Endothelial cell of umbilical vein (primary cell): ENCODE results near the gene PRPF40A. TPM values are rescaled to one million over a fixed set of nuclear protein-coding genes. Genes with fewer than 3 reads are reported as not detected.

Source experiments
- BruUV-seq: library from RNA; stranded (reverse); fragments of 400-500 nt; replicated peaks from 2 replicates; lab custom pipeline; 2021; lab: Mats Ljungman, UMichigan
- CTCF ChIA-PET: fragments of 300-600, 350-600 bp; sonication (Branson Sonifier 250); formaldehyde crosslinking; loops from one replicate; lab custom pipeline; 2021; ENCODE audit warnings: antibody characterized with exemption, inconsistent platforms; lab: Charles Lee
- POLR2A ChIA-PET: fragments of 300-600, 350-600 bp; sonication (Branson Sonifier 250); formaldehyde crosslinking; loops from one replicate; lab custom pipeline; 2021; ENCODE audit warnings: antibody characterized with exemption, inconsistent platforms; lab: Charles Lee
- DNase-seq: peaks from one replicate; pipeline ENCODE4 v3.0.0-alpha.2; 2011; ENCODE audit warnings: low read depth, low spot score
- FAIRE-seq: peaks from 2 replicates; lab custom pipeline; 2011; peaks lifted over from hg19 to GRCh38; lab: Jason Lieb, UNC
- H2AFZ ChIP-seq: 2 replicates; pipeline ENCODE4 v1.6.0; 2012; ENCODE audit warnings: low read depth, low read length, control low read depth, inconsistent platforms
- H3K27ac ChIP-seq: 2 replicates; pipeline ENCODE4 v1.5.1; 2011; ENCODE audit warnings: low read depth, mild to moderate bottlenecking, control low read depth, low read length, moderate library complexity; ENCODE audit not compliant: insufficient read depth
- H3K27me3 ChIP-seq, 2 experiments: 2 replicates each; pipeline versions ENCODE4 v1.6.0 to v1.6.1; 2011; ENCODE audit warnings: low read length in 2 of 2, mixed read lengths in 1 of 2; ENCODE audit not compliant: control insufficient read depth in 2 of 2, insufficient read depth in 2 of 2
- H3K36me3 ChIP-seq, 2 experiments: 2 replicates in 1 of 2; 3 replicates in 1 of 2; pipeline ENCODE4 v1.5.1; 2011; ENCODE audit warnings: low read length in 2 of 2, mild to moderate bottlenecking in 1 of 2, moderate library complexity in 1 of 2; ENCODE audit not compliant: control insufficient read depth in 2 of 2, insufficient read depth in 2 of 2; ENCODE audit errors: extremely low read depth in 1 of 2
- H3K4me1 ChIP-seq: 3 replicates; pipeline ENCODE4 v1.5.1; 2011; ENCODE audit warnings: mild to moderate bottlenecking, low read length; ENCODE audit not compliant: control insufficient read depth, insufficient read depth; ENCODE audit errors: extremely low read depth
- H3K4me2 ChIP-seq: 2 replicates; pipeline ENCODE4 v1.6.1; 2011; ENCODE audit warnings: low read length, control low read depth, mixed read lengths; ENCODE audit not compliant: insufficient read depth
- H3K4me3 ChIP-seq, 3 experiments: fragments of 200-600 bp in 1 of 3; sonication (generic), shearing (Covaris generic) in 1 of 3; replicated peaks in 1 of 3; 2 replicates each; pipeline ENCODE4 v1.5.1; 2011 to 2016; ENCODE audit warnings: control low read depth in 3 of 3, low read length in 3 of 3, mild to moderate bottlenecking in 2 of 3, inconsistent platforms in 1 of 3, low read depth in 1 of 3, moderate library complexity in 1 of 3; ENCODE audit not compliant: insufficient read depth in 1 of 3
- H3K79me2 ChIP-seq: 2 replicates; pipeline ENCODE4 v1.6.0; 2012; ENCODE audit warnings: low read length, inconsistent platforms; ENCODE audit not compliant: control insufficient read depth, insufficient read depth
- H3K9ac ChIP-seq: replicated peaks from 2 replicates; pipeline ENCODE3; 2011; ENCODE audit warnings: low read length, control low read depth; ENCODE audit not compliant: insufficient read depth; ENCODE audit errors: extremely low read depth
- H3K9me1 ChIP-seq: replicated peaks from 3 replicates; pipeline ENCODE4 v1.6.0; 2011; ENCODE audit warnings: mild to moderate bottlenecking, low read length; ENCODE audit not compliant: control insufficient read depth, insufficient read depth; ENCODE audit errors: extremely low read depth
- H3K9me3 ChIP-seq: replicated peaks from 2 replicates; pipeline ENCODE4 v1.5.1; 2012; ENCODE audit warnings: low read length, inconsistent platforms; ENCODE audit not compliant: control insufficient read depth, insufficient read depth
- H4K20me1 ChIP-seq: replicated peaks from 2 replicates; pipeline ENCODE3; 2011; ENCODE audit warnings: mild to moderate bottlenecking, low read length; ENCODE audit not compliant: control insufficient read depth, insufficient read depth; ENCODE audit errors: extremely low read depth
- EZH2 ChIP-seq: IDR thresholded peaks from 2 replicates; pipeline ENCODE4 v1.6.1; 2012; ENCODE audit warnings: borderline replicate concordance, low read depth, mild to moderate bottlenecking, moderate library complexity, low read length, inconsistent platforms; ENCODE audit not compliant: severe bottlenecking
- FOS ChIP-seq: IDR thresholded peaks from 2 replicates; pipeline ENCODE4 v1.6.1; 2011; ENCODE audit warnings: mild to moderate bottlenecking, low read length, moderate library complexity, borderline replicate concordance; ENCODE audit not compliant: insufficient read depth
- GATA2 ChIP-seq: IDR thresholded peaks from 2 replicates; pipeline ENCODE4 v1.7.0; 2011; ENCODE audit warnings: low read depth, mild to moderate bottlenecking, moderate library complexity, mixed read lengths, low read length; ENCODE audit not compliant: insufficient read length, insufficient read depth
- JUN ChIP-seq: IDR thresholded peaks from 2 replicates; pipeline ENCODE4 v1.6.1; 2011; ENCODE audit warnings: borderline replicate concordance, low read depth; ENCODE audit not compliant: insufficient read length, insufficient read depth
- MYC ChIP-seq: IDR thresholded peaks from one replicate; pipeline ENCODE4 v1.6.1; 2011; ENCODE audit warnings: mild to moderate bottlenecking, low read depth, low read length
- POLR2A ChIP-seq: IDR thresholded peaks from 2 replicates; pipeline ENCODE4 v1.6.1; 2012; ENCODE audit warnings: low read depth, mild to moderate bottlenecking, control low read depth, low read length
- POLR2AphosphoS5 ChIP-seq: IDR thresholded peaks from 2 replicates; pipeline ENCODE4 v1.6.1; 2012; ENCODE audit warnings: low read depth, mild to moderate bottlenecking, control low read depth, low read length, moderate library complexity; ENCODE audit not compliant: insufficient read depth
- dilution Hi-C: fragments of 300-500 bp; cut with MboI; formaldehyde crosslinking; loops from one replicate; pipeline ENCODE4 v1.15.0; 2019; ENCODE audit warnings: low sequenced_read_pairs; ENCODE audit not compliant: extremely low pct_ligation_motif_present
- intact Hi-C: fragments of 100-400 bp; cut with micrococcal nuclease; formaldehyde crosslinking; loops from one replicate; pipeline ENCODE4 v1.10.0; 2022
- polyA plus RNA-seq, 4 experiments: library from polyadenylated mRNA; depleted of rRNA in 3 of 4; stranded (reverse) in 3 of 4; unstranded in 1 of 4; fragments of >200 nt; gene quantifications; 2 replicates each; pipeline versions ENCODE4 v1.2.1 to v1.2.3, GENCODE V29; 2011 to 2012; ENCODE audit warnings: missing spikeins in 1 of 4
- total RNA-seq: library from RNA; stranded (reverse); gene quantifications from 2 replicates; pipeline ENCODE4 v1.2.3, GENCODE V29; 2021
- TF ChIP-seq, protein P1 (sequence below), 2 donors: IDR thresholded peaks; 1 replicate in 1 of 2; 2 replicates in 1 of 2; pipeline ENCODE4 v1.5.1; 2011; ENCODE audit warnings: low read length in 2 of 2, mild to moderate bottlenecking in 2 of 2, moderate library complexity in 2 of 2, control low read depth in 1 of 2, inconsistent platforms in 1 of 2, low read depth in 1 of 2; ENCODE audit not compliant: insufficient read depth in 1 of 2; ENCODE audit errors: extremely low read depth in 1 of 2
- TF ChIP-seq, protein P2 (sequence below): IDR thresholded peaks from 2 replicates; pipeline ENCODE4 v1.6.1; 2011; ENCODE audit not compliant: insufficient read depth, insufficient read length

PRPF40A gene
- total and polyA plus RNA-seq, 2 donors (not counting 3 experiments of a cell fraction or from before 2014, with no cell fraction given), result 58.2 to 123 TPM

DNA sequence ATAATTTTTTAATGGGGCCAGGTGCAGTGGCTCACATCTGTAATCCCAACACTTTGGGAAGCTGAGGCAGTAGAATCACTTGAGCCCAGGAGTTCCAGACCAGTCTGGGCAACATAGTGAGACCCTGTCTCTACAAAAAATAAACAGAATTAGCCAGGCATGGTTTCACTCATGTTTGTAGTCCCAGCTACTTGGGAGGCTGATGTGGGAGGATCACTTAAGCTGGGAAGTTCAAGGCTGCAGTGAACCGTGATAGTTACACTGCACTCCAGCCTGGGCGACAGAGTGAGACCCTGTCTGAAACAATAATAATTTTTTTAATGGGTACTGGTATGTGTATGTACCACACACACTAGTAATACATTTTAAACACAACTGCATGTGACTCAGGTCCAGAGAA lies 3.5 kb upstream of the PRPF40A start:
- Histone ChIP-seq H3K79me2 (peaks cover 47% of the 10 kb centered on the region), H3K27ac (no peak overlapping the region), H3K4me1 (peaks cover 13% of the 10 kb centered on the region), H4K20me1 (no peaks in the 10 kb centered on the region), H3K9me1 (no peaks in the 10 kb centered on the region), H3K36me3 (peaks cover 0 to 2% of the 10 kb centered on the region in 2 experiments), H3K27me3 (no peaks in the 10 kb centered on the region), H2AFZ (no peak overlapping the region), H3K9ac (no peak overlapping the region), H3K4me3 (no peak overlapping the region), H3K4me2 (no peak overlapping the region), H3K9me3 (no peaks in the 10 kb centered on the region)
- BruUV-seq, result no TSS peak
- no peak for TF ChIP-seq EZH2
- no peak for TF ChIP-seq FOS
- no peak for TF ChIP-seq JUN
- TF ChIP-seq POLR2A, result no peak
- no peak for TF ChIP-seq GATA2
- TF ChIP-seq, protein P1, sequence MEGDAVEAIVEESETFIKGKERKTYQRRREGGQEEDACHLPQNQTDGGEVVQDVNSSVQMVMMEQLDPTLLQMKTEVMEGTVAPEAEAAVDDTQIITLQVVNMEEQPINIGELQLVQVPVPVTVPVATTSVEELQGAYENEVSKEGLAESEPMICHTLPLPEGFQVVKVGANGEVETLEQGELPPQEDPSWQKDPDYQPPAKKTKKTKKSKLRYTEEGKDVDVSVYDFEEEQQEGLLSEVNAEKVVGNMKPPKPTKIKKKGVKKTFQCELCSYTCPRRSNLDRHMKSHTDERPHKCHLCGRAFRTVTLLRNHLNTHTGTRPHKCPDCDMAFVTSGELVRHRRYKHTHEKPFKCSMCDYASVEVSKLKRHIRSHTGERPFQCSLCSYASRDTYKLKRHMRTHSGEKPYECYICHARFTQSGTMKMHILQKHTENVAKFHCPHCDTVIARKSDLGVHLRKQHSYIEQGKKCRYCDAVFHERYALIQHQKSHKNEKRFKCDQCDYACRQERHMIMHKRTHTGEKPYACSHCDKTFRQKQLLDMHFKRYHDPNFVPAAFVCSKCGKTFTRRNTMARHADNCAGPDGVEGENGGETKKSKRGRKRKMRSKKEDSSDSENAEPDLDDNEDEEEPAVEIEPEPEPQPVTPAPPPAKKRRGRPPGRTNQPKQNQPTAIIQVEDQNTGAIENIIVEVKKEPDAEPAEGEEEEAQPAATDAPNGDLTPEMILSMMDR (IDR thresholded peaks at IDR 0.05; ENCODE audit: extremely low read depth in 1 of 2, insufficient read depth in 1 of 2, low read depth in 1 of 2, low read length in 2 of 2), result no peak
- no peak for TF ChIP-seq POLR2AphosphoS5
- TF ChIP-seq MYC, result no peak
- TF ChIP-seq, protein P2, sequence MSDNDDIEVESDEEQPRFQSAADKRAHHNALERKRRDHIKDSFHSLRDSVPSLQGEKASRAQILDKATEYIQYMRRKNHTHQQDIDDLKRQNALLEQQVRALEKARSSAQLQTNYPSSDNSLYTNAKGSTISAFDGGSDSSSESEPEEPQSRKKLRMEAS, result no peak
- DNase-seq (no peak), FAIRE-seq (no peak)
- dilution Hi-C loops (no loop called here), intact Hi-C loops (no loop called here)
- ChIA-PET POLR2A (no interaction called here), CTCF (interaction anchor here (0.6 kb wide), 1 partner anchor 22 kb away, joined by 3 read pairs; no protein-coding TSS in a partner anchor)
